SIG-M5 (cell line): Measurements from ENCODE around the gene BNIP5.
"Not testable (repeated sequence)": the region's sequence is repeated elsewhere in the genome, so short reads cannot be mapped to it uniquely, and the experiment has no call there.

Experiments
- DNase-seq: peaks from one replicate; lab custom pipeline; 2025; lab: John Stamatoyannopoulos, UW

The BNIP5 gene

DNA sequence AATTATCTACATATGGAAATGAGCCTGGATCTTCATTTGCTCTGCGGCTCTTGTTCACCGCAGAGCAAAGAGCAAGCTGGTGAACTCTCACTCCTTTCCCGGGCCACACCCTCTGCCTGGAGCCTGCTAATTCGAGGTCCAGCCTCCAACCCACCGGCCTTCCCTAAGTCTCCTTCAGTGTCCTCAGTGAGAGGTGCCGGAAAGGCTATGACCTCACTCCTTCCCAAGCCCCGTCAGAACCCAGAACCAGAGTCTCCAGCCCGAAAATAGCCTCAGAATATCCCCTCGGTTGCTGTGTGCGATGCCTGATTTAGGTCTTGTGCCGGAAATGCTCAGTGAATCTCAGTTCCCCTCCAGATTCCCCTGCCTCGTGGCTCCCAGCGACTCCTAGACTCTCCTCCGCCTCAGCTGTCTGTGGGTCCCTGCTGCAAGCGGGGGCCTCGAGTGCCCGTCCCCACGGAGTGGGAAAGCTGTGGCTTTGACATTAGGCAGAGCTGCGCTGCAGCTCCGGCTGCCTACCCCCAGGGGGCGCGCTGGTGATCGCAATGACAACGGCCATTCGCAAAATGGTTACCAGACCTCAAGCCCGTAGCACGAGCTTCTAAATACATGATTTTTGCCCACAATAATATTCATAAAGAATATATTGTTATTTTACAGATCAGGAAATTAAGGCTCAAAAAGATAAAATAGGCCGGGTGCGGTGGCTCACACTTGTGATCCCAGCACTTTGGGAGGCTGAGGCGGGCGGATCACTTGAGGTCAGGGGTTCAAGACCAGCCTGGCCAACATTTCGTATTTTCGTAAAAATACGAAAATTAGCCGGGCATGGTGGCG is 4.1 kb upstream of the BNIP5 start:
- DNase-seq, result no peak

DNA sequence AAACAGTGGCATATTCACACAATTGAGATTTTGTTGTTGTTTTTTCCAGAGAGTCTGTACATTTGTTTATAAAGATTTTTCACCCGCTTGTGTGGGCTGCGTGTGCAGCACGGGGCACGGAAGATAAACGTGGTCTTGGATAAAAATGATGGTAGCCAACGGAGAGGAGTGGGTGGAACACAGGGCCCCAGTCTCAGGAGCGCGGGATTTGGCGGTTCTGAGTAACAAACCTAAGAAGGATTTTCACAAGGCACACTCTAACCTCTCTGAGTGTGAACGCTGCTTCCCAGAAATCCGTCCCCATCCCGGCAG is 3.6 kb upstream of the BNIP5 start:
- DNase-seq, result no peak

DNA sequence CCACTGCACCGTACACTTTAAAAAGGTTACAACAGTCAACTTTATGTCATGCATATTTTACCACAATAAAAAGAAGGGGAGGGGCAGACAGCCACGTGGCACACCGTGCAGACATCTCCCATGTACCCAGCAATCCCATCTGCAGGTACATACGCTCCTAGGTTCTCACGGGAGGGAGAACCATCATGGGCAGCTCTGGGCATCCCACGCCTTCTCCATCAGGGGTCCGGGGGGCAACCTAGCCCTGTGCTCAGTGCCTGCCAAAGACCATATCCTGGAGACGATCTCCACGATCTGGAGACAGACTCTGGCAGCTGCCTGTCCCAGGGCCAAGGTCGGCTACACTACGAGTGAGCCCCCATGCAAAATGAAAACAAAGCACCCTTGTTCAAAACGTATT is 2.5 kb upstream of the BNIP5 start:
- DNase-seq, result no peak

DNA sequence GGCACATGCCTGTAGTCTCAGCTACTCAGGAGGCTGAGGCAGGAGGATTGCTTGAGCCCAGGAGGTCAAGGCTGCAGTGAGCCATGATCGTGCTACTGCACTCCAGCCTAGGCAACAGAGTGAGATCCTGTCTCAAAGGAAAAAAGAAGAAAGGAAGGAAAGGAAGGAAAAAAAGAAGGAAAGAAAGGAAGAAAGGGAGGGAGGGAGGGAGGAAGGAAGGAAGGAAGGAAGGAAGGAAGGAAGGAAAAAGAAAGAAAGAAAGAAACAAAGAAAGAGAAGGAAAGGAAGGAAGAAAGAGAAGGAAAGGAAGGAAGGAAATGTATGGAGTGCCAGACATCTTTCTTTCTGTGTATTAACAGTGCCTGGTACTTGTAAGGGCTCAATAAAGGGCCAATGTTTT is 1.5 kb upstream of the BNIP5 start:
- DNase-seq, result not testable (repeated sequence)

DNA sequence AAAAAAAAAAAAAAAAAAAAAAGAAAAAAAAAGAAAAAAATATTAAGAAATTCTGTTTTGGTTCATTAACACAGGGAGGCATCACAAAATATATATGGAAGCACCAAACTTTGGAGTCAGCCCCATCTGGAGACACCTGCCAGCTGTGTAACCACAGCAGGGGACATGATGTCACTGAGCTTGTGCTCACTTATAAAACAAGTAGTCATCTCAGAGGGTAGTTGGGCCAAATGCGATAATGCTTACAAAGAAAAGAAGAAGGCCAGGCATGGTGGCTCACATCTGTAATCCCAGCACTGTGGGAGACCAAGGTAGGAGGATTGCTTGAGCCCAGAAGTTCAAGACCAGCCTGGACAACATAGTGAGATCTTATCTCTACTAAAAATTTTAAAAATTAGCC is 1.1 kb upstream of the BNIP5 start:
- no peak for DNase-seq

DNA sequence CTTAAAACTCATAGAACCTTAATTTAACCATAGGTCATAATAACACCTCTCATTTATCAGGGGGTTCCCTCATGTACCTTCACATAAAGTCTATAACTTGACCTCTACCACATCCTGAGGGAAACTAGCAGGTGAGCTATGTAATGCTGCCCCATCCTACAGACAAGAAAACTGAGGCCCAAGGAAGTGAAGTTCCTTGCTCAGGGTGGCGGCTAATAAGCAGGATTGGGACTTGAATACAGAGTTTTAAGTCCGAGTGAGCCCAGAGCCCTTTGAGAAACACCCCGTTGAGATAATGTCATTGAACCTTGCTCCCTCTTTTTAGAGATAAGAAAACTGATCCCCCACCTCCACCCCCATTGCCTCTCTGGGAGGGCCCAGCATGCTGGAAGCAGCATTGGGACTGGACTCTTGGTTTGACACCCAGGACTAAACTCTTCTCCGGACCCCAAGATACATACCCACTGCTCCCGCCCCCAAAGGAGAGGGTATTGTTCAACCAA is 429 bp downstream of the BNIP5 start:
- DNase-seq, result no peak

DNA sequence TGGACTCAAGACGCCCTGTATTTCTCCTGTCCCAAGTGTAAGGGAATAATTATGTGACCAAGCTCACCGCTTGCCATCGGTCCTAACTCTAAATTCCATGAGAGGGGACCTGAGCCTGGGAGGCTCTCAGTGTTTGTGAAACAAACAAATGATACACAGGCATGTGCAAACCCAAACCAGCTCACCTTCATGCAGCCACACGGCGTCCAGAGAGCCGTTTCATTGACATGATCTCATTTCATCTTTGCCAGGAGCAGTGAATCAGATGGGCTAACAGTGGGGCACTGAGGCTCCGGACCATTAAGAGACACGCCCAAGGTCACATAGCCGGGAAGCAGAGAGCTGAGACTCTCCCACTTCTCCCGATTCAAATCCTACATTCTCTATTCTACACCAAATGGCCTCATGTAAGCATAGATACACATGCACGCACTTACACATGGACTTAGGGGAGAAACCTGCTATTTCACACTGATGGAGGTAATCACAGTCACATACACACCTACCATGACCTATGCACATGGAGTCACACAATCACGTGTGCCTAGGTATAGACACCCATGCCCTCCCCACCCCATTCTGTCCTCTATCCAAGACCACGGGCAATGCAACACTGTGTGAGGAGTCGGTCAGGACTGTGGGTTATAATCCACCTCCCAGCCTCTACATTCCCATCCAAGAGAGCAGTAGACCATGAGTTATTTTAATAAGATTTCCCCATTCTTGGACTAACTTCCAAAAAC is 1.1 kb downstream of the BNIP5 start:
- no peak for DNase-seq

DNA sequence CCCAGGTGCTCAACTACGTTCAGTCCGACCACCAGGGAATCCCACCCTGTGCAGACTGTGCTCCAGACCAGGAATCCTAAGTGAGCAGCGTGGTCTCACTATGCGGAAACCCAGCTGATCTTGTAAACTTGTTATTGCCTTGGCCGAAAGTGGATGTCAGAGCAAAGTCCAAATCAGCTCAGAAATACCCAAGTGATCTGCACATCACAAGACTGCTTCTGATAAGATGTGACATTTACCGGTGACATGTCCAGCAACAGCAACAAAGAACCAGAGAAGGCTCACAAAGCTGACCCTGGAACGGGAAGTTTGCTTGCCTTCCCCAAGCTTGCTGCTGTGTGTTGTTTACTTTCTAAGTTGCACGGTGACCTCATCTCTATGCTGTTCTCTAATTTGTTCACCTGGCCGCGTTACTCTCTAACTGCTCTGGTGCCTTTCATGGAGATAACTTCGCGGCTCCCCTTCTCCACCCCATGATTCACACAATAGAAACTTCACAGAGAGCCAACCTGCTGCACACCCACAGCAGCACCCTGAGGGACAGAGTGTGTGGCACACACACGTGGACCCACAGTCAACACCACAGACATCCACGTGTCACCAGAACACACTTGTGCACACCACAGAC is 1.7 kb downstream of the BNIP5 start:
- no peak for DNase-seq

DNA sequence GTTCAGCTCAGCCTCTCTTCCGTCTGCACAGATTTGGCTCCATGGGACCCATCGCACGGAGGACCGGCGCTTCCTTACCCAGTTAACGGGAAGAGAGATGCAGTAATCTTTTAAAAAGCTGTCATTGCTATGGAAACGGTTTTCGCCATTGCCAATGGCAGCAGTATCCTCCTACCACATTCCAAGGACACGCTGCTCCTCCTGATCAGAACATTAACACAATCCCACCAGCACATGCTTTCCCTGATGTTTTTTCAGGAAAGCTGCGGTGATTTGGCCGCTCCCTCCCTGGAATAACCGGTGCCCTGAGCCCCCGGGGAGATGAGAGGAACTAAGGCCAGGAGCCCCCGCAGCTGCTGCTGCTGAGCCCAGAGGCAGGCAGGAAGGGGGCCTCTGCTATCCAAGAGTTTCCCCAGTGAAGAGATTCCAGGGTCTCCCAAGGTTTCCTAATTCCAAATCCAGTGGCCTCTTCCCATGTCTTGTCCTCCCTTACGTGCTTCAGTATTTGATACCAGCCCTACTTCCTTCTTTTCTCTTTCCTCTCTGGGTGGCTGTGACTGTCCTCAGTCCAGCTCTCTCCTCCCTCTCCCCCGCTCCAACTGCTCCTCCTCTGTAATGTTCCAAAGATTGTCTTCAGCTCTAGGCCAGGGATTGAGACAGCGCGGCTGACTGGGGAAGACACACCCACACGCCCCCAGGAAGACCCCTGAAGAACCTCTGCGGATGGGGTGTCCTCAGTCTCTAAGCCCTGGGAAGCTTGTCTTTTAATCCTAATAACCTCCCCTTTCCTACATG is 2.6 kb downstream of the BNIP5 start:
- no peak for DNase-seq

DNA sequence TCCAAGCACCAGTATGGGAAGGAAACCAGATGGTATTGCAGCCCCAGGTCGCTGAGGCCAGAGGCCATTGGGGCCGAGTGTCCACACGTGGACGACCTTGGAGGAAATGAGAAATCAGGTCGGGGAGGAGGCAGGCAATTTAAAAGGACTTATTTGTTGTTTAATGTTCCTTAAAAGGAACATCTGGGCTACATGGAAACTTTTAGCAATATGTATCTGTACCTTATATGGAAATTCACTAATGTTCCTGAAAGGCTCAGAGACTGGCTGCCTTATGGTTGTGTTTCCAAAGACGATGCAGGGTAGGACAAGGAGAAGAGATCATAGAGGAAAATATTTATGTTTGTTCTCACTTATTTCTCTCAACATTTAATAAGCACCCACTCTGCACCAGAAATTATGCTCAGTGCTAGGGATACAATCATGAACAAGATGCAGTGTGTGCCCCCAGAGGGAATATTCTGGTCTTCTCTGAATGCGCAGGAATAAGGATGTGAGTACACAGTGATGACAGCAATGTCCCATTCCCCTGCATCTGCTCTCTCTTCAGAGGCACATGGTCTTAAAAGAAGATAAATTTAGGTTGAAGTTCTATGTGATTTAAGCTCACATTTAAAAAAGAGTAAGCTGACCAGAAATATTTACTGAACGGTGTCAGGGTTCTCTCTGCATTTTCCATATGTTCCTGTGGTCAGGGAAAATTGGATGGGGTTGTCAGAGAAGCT is 3.4 kb downstream of the BNIP5 start:
- DNase-seq, result no peak

DNA sequence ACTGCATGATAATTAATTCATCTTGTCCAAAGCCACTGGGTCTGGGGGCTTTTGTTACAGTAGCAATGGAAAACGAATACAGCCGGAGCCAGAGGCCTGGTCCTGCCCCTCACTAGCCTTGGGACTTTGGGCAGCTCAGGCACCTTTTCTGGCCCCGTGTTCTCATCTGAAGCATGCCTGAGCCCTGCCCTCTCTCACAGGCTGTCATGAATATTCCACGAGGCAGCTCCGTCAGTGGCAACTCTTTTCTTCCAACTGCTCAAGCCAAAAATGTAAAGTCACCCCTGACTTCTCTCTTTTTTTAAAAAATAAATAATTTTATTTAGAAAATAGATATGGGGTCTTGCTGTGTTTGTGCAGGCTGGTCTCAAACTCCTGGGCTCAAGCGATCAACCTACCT is 5.3 kb downstream of the BNIP5 start:
- no peak for DNase-seq

DNA sequence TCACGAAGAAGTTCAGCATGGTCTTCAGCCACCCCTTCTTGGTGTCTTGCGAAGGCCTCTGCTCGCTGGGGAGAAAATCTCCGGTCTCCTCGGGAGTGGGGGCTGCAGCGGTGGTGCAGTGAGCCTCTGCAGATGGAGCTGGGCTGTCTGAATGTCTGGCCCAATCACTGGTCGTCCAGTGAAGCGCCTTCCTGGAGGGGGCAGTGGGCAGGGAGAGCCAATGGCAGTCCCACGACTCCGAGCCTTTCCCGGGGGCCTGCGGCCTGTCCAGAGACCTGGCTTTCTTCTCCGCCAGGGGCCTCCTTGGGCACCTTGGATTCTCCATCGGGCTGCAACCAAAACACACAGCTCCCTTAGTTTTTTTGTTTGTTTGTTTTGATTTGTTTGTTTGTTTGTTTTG is 6.3 kb downstream of the BNIP5 start:
- DNase-seq, result no peak

DNA sequence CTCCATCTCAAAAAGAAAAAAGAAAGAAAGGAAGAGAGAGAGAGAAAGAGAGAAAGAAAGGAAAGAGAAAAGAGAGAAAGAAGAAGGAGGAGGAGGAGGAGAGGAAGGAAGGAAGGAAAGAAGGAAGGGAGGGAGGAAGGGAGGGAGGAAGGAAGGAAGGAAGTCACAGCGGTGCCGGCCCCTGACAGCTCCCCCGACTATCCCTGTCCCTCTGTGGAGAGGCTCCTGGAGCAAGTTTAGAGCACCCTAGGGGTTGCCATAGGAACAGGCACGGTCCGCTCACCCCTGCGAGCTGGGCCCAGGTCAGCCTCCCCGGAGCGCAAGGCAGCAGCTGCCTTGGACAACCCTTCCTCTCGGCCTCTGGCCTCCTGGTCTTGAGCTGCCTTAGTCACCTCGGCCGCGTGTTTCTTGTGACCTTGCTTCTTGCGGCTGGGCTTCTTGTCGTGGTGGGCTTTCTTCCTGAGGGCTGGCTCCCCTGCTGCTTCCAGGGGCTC is 6.8 kb downstream of the BNIP5 start:
- DNase-seq, result no peak

DNA sequence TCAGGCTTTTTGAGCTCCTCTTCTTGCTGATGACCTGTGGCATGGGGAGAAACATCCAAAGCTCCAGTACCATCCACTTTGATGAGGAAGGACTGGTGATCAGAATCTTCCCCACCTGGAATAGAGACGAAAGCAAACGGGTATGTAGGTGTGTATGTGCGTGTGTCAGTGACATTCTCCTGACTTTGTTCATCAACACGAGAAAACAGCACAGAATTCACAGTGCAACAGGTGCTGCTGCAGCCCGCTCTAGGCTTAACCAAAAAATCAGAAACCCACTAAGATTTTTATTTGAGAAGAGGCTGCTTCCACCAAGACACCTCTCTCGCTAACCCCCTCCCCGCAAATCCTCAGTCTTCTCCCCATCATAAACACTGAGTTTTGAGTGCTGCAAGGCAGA is 8.1 kb downstream of the BNIP5 start:
- no peak for DNase-seq

DNA sequence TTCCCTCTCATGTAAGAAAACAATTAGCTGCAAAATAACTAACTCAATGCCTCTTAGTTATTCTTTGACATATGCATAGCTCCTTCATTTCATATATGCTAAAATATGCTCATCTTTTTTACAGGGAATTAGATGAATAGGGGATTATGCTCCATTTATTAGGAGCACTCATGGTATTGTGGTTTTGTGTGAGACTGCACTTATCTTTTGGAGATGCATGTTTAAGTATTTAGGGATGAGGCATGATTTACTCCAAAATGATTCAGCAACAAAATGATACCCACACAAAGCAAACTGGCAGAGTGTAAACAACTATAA is 8.8 kb downstream of the BNIP5 start:
- DNase-seq, result no peak

DNA sequence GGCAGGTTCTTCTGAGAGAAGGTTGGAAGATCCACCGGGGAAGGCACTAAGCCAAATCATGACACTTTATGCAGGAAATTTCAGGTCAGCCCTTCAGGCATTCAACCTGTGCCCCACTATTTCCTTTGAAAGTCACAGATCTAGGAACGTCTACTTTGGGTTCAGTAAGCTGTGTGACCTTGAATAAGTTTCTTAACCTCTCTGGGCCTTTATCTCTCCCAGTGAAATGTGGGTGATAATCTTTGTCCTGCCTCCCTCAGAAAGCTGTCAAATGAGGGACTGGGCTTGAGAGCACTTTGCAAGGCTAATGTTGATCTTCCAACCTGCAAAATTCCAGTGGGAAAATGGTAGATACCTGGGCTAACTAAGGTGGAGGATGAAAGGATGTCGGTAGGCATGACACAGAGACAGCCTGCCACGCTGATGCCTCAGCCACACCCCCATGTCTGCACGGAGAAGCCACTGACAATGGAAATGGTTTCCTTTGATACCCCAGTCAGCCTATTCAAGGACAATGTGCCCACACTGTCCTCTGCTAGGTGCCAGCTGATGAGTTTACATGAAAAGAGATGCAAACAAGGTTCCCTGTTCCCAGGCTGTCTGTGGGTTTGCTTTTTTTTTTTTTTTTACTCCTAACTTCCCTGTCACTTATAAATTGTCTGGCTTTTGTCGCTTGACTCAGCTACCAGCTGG is 9.3 kb downstream of the BNIP5 start:
- DNase-seq, result no peak

DNA sequence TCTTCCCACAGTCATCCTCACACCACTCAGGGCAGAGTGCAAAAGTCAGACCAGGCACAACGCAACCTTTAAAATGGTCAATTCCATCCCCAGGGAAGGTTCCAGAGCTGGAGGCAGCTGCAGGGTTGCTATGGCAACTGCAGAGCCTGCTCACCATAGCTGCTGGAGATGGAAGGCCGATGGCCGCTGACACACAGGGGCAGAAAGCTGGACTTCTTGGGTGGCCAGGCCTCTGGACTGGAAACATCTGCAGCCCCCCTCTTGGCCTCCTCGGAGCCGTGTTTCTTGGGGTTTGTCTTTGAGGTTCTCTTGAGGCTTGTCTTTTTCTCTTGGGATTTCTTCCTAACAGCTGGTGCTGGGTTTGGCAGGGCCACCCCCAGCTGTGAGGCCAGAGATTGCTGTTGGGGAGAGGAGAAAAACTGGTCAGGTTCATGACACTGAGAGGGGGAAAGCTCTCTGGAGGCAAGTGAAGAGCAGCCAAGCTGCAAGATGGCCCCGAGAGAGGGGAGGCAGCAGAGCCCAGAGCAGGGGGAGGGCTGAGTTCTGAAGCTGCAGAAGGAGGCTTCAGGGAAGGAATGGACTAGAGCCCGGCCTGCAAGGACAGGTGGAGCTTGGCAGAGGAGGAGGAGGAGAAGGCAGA is 10.2 kb downstream of the BNIP5 start:
- DNase-seq, result no peak

DNA sequence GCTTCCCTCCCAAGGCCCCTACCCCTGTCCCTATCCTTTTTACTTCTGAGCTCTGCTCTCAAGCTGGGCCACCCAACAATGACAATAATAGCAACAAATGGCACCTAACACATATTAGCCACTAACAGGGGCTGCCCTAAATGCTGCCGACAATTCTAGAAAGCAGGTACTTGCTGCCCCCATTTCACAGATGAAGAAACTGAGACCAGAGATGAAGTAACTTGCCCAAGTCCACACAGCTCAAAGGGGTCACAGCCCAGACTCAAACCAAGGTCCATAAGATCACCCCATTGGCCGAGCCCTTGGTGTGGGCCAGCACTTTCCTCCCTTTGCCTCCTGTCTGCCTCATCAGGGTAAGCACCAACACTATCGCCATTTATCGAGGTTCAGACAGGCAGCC is 12.0 kb downstream of the BNIP5 start:
- no peak for DNase-seq

DNA sequence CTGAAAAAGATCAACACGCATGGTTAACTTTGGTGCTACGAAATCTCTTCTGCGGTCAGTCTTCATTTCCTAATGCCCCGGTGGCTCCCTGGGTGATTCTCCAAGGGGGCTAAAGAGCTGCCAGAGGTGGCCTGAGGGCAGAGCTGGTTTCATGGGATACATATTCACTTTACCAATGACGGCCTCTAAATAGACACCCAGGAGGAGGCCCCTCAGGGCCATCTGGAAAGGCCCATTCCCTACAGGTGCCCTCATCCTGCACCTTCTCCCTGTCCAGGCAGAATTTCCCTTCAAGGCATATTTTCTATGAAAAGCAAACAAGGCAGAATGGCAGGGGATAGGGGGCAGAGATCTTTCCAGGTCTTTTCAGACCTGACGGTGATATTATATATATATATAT is 12.5 kb downstream of the BNIP5 start:
- no peak for DNase-seq

DNA sequence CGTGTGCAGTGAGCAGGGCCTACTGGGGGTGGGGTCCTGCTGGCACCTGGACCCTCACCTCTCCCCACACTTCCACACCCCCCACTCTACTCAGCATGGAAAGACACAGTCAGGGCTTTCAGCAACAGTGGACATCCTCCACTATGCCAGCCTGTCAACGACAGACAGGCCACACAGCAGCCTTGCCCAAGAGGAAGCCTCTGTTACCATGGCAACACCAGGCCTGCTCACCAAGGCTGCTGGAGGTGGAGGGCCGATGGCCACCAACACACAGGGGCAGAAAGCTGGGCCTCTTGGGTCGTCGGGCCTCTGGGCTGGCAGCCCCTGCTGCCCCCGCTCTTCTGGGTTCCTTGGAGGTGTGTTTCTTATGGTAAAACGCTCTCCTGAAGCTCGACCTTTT is 13.6 kb downstream of the BNIP5 start:
- no peak for DNase-seq

DNA sequence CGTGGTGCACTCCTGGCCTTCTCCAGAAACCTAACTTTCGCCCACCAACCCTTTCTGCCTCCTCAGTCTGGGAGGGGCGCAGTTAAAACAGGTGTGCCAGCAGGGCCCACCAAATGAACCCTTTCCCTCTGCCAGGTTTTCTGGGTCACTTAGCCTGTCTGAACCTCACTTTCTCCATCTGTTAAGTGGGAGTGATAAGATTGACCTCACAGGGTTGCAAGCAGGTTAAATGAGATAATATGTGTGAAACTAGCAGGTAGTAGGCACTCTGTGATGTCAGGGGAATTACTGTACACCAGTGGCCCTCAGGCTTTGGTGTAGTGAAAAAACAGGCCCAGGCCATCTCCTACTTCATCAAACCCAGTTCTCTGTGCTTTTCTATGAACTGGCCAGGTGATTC is 14.1 kb downstream of the BNIP5 start:
- no peak for DNase-seq
